Ectodermal cell (in vitro differentiated cells): ENCODE results near the gene FBXL20.
"Not testable (repeated sequence)": the region's sequence is repeated elsewhere in the genome, so short reads cannot be mapped to it uniquely, and the experiment has no call there.

Source experiments
- H3K27ac ChIP-seq: 2 replicates; pipeline ENCODE4 v1.7.0; 2013; ENCODE audit warnings: mild to moderate bottlenecking, low read depth, low read length; ENCODE audit not compliant: insufficient read depth, poor library complexity, severe bottlenecking
- H3K27me3 ChIP-seq: 2 replicates; pipeline ENCODE4 v1.7.0; 2013; ENCODE audit warnings: mild to moderate bottlenecking, low read length; ENCODE audit not compliant: insufficient read depth, control insufficient read depth, poor library complexity, severe bottlenecking
- H3K36me3 ChIP-seq: one replicate; pipeline ENCODE4 v1.7.0; 2013; ENCODE audit warnings: low read length; ENCODE audit not compliant: control insufficient read depth, insufficient read depth
- H3K4me1 ChIP-seq: one replicate; pipeline ENCODE4 v1.7.0; 2013; ENCODE audit warnings: low read length; ENCODE audit not compliant: control insufficient read depth, insufficient read depth
- H3K4me3 ChIP-seq: 2 replicates; pipeline ENCODE4 v1.7.0; 2013; ENCODE audit warnings: low read depth, low read length, control low read depth; ENCODE audit not compliant: insufficient read depth
- H3K9me3 ChIP-seq: 2 replicates; pipeline ENCODE4 v1.7.0; 2013; ENCODE audit warnings: mild to moderate bottlenecking, low read length, moderate library complexity; ENCODE audit not compliant: control insufficient read depth
- WGBS, 2 experiments: methylation state at CpG; one replicate each; pipeline ENCODE4 v1.1.7; 2013; ENCODE audit warnings: missing lambda C conversion rate in 2 of 2; 5-methylcytosine and 5-hydroxymethylcytosine counted together

FBXL20 gene

DNA sequence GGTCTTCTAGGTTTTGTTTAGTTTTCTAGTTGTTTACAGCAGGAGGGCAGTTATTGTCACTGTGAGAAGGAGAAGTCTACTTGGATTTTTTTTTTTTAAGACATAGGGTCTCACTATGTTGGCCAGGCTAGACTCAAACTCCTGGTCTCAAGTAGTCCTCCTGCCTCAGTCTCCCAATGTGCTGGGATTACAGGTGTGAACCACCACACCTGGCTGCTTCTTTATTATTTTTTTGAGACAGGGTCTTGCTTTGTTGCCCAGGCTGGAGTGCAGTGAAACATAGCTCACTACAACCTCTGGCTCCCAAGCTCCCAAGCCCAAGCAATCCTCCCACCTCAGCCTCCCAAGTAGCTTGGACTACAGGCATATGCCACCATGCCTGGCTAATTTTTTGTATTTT, 107.4 kb downstream of the FBXL20 start:
- no peaks in the 10 kb centered on the region for H3K4me1 ChIP-seq
- no peak overlapping the region for H3K4me3 ChIP-seq
- H3K36me3 ChIP-seq: no peaks in the 10 kb centered on the region
- H3K27me3 ChIP-seq: no peaks in the 10 kb centered on the region
- no peak overlapping the region for H3K27ac ChIP-seq
- H3K9me3 ChIP-seq: no peaks in the 10 kb centered on the region

GRCh38 chr17:39292546-39292945, 108.9 kb downstream of the FBXL20 start:
- H3K9me3 ChIP-seq, H3K4me3 ChIP-seq, H3K36me3 ChIP-seq, H3K27ac ChIP-seq, H3K27me3 ChIP-seq, H3K4me1 ChIP-seq: not testable (repeated sequence)
- 86 to 94% methylated on average over 8 of the region's 8 CpGs for WGBS, 2 experiments

DNA sequence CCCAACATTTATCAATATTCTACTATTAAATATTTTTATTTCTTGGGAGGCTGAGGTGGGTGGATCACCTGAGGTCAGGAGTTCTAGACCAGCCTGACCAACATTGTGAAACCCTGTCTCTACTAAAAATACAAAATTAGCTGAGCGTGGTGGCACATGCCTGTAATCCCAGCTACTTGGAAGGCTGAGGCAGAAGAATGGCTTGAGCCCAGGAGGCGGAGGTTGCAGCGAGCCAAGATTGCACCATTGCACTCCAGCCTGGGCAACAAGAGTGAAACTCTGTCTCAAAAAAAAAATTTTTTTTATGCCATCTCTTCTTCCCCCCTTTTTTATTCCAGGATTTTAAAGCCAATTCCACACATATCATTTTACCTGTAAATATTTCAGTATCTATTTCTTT, 114.9 kb downstream of the FBXL20 start:
- H3K27ac ChIP-seq, H3K36me3 ChIP-seq: not testable (repeated sequence)

DNA sequence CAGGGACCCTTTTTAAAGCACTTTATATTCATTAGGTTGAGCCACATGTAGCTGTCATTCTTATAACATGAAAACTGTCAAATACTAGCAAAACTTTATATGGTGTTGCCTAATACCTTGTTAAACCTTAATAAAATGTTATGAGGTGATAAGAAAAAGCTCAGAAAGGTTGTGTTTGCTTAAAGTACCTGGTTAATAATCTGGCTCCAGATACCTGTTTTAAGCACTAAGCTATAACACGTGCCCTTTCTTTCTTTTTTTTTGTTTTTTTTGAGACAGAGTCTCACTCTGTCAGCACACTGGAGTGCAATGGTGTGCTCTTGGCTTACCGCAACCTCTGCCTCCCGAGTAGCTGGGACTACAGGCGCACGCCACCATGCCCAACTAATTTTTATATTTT, 116.7 kb downstream of the FBXL20 start:
- H3K9me3 ChIP-seq: no peaks in the 10 kb centered on the region
- no peaks in the 10 kb centered on the region for H3K4me1 ChIP-seq
- no peak overlapping the region for H3K4me3 ChIP-seq
- H3K27me3 ChIP-seq: no peaks in the 10 kb centered on the region
- no peaks in the 10 kb centered on the region for H3K36me3 ChIP-seq
- WGBS, 2 experiments: 93 to 96% methylated on average over 5 of the region's 5 CpGs
- no peak overlapping the region for H3K27ac ChIP-seq

More for the DNA sequence above, 114.9 kb downstream of the FBXL20 start:
- H3K9me3 ChIP-seq, H3K4me3 ChIP-seq, H3K4me1 ChIP-seq, H3K27me3 ChIP-seq: not testable (repeated sequence)
- WGBS, 2 experiments: 91 to 94% methylated on average over 3 of the region's 3 CpGs

GRCh38 chr17:39283896-39284295, 117.5 kb downstream of the FBXL20 start:
- no peak overlapping the region for H3K4me3 ChIP-seq
- 94 to 100% methylated on average over 1 of the region's 1 CpG for WGBS, 2 experiments
- no peaks in the 10 kb centered on the region for H3K4me1 ChIP-seq
- no peak overlapping the region for H3K27ac ChIP-seq
- no peaks in the 10 kb centered on the region for H3K36me3 ChIP-seq
- no peaks in the 10 kb centered on the region for H3K27me3 ChIP-seq
- no peaks in the 10 kb centered on the region for H3K9me3 ChIP-seq

DNA sequence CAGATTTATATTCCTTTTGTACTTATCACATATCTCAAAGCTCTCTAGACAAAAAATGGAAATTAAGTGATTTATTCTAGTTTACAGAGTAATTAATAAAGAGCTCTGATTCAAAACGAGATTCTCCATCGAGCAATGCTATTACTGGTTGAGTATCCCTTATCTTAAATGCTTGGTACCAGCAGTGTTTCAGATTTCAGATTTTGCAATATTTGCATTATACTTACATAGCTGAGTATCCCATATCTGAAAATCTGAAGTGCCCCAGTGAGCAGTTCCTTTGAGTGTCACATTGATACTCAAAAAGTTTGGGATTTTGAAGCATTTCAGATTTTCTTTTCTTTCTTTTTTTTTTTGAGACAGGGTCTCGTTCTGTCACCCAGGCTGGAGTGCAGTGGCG, 118.3 kb downstream of the FBXL20 start:
- Histone ChIP-seq H3K36me3 (no peaks in the 10 kb centered on the region), H3K27me3 (no peaks in the 10 kb centered on the region), H3K4me1 (no peaks in the 10 kb centered on the region), H3K9me3 (no peaks in the 10 kb centered on the region), H3K27ac (no peak overlapping the region), H3K4me3 (no peak overlapping the region)
- 93 to 95% methylated on average over 4 of the region's 4 CpGs for WGBS, 2 experiments

DNA sequence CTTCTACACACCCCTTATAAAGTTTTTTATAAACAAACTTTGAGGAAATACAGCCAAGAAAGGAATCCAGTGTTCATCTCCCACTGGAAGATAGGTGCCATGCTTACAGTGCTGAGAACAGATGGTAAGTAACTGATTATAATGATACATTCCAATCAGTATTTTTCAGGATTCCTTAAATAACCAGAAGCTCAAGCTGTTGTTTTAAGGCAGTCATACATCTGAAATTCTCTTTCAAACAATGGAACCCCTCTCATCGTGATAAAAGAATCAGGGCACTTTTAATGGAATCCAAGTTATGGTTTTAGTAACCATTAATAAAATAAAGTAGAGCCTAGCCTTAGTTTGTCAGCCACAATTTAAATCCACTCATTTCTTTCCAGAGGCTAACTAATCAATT, 119.6 kb downstream of the FBXL20 start:
- no peaks in the 10 kb centered on the region for H3K9me3 ChIP-seq

DNA sequence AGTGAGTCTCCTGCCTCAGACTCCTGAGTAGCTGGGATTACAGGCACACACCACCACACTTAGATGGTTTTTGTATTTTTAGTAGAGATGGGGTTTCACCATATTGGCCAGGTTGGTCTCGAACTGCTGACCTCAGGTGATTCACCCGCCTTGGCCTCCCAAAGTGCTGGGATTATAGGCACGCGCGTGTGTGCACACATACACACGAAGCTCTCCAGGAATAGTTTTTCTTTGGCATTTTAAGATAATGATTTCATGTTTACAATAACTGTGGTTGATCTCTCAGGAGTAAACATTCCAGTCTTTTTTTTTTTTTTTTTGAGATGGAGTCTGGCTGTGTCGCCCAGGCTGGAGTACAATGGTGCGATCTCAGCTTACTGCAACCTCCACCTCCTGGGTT, 123.2 kb downstream of the FBXL20 start:
- not testable (repeated sequence) for H3K27me3 ChIP-seq, H3K36me3 ChIP-seq, H3K27ac ChIP-seq, H3K9me3 ChIP-seq, H3K4me3 ChIP-seq, H3K4me1 ChIP-seq
- WGBS, 2 experiments: 90 to 95% methylated on average over 8 of the region's 8 CpGs

More for the DNA sequence above, 119.6 kb downstream of the FBXL20 start:
- 83 to 84% methylated on average over 1 of the region's 1 CpG for WGBS, 2 experiments
- Histone ChIP-seq H3K27me3 (no peaks in the 10 kb centered on the region), H3K4me3 (no peak overlapping the region), H3K36me3 (no peaks in the 10 kb centered on the region), H3K4me1 (no peaks in the 10 kb centered on the region), H3K27ac (no peak overlapping the region)

GRCh38 chr17:39277110-39277509, 124.3 kb downstream of the FBXL20 start:
- no peaks in the 10 kb centered on the region for H3K4me1 ChIP-seq
- no peak overlapping the region for H3K27ac ChIP-seq
- H3K9me3 ChIP-seq: no peaks in the 10 kb centered on the region
- H3K4me3 ChIP-seq: no peak overlapping the region
- peaks cover 13% of the 10 kb centered on the region for H3K36me3 ChIP-seq
- 92% methylated on average over 6 of the region's 6 CpGs for WGBS, 2 experiments
- H3K27me3 ChIP-seq: no peaks in the 10 kb centered on the region

DNA sequence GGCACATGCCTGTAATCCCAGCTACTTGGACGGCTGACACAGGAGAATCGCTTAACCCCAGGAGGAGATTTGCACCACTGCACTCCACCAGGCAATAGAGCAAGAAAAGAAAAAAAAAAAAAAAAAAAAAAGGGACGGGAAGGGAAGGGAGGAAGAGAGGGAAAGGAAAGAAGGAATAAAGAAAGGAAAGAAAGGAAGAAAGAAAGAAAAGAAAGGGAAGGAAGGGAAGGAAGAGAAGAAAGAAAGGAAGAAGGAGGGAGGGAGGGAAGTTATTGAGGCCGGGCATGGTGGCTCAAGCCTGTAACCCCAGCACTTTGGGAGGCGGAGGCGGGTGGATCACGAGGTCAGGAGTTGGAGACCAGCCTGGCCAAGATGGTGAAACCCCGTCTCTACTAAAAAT, 125.3 kb downstream of the FBXL20 start:
- Histone ChIP-seq H3K27me3 (no peaks in the 10 kb centered on the region), H3K4me3 (no peak overlapping the region), H3K4me1 (no peaks in the 10 kb centered on the region), H3K36me3 (peaks cover 13% of the 10 kb centered on the region), H3K27ac (no peak overlapping the region), H3K9me3 (no peaks in the 10 kb centered on the region)
- WGBS, 2 experiments: 93 to 97% methylated on average over 8 of the region's 8 CpGs

DNA sequence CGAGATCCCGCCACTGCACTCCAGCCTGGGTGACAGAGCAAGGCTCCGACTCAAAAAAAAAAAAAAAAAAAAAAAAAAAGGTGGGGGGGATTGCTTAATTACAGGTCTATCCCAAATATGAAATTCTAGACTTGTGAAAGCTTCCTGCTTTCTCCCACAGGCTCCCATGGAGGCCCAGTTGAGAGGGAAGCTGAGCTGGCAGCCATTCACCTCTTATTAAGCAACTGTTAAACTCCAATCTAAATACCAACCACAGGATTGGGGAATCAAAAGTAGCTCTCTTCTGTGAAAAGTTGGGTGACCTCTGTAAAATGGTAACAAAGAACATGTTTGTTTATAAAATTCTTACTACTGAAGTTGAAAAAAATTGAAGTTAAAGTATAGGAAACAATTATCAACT, 129.9 kb downstream of the FBXL20 start:
- H3K36me3 ChIP-seq: peaks cover 17% of the 10 kb centered on the region
- no peak overlapping the region for H3K4me3 ChIP-seq
- H3K9me3 ChIP-seq: no peaks in the 10 kb centered on the region
- H3K27ac ChIP-seq: no peak overlapping the region
- H3K27me3 ChIP-seq: no peaks in the 10 kb centered on the region
- WGBS, 2 experiments: 87 to 95% methylated on average over 3 of the region's 3 CpGs
- no peaks in the 10 kb centered on the region for H3K4me1 ChIP-seq
